HS-5 (cell line): Measurements from ENCODE around the gene FRS2.
A peak's percentile ranks its signal among the peaks of the same experiment; 100 is the strongest.

ENCODE experiments used
- DNase-seq: peaks from one replicate; pipeline ENCODE4 v3.0.0-alpha.2; 2012; ENCODE audit warnings: low read depth

FRS2 gene

GRCh38 chr12:69464428-69464827, 5.8 kb upstream of the FRS2 start:
- DNase-seq: no peak

GRCh38 chr12:69466867-69467266, 3.3 kb upstream of the FRS2 start:
- DNase-seq: no peak

- DNase-seq: no peak
Measured at GRCh38 chr12:69467366-69467765, 2.8 kb upstream of the FRS2 start.

GRCh38 chr12:69468237-69469026, 1.8 kb upstream of the FRS2 start:
- no peak for DNase-seq

- no peak for DNase-seq
Measured at GRCh38 chr12:69469854-69470188, 367 bp upstream of the FRS2 start.

GRCh38 chr12:69471076-69471430, 865 bp downstream of the FRS2 start:
- no peak for DNase-seq

- no peak for DNase-seq
Measured at GRCh38 chr12:69471667-69472385, 1.6 kb downstream of the FRS2 start.

- no peak for DNase-seq
Measured at GRCh38 chr12:69473262-69473661, 3.1 kb downstream of the FRS2 start.

GRCh38 chr12:69474456-69474855, 4.3 kb downstream of the FRS2 start:
- DNase-seq: no peak

GRCh38 chr12:69475237-69475975, 5.2 kb downstream of the FRS2 start:
- no peak for DNase-seq

DNA sequence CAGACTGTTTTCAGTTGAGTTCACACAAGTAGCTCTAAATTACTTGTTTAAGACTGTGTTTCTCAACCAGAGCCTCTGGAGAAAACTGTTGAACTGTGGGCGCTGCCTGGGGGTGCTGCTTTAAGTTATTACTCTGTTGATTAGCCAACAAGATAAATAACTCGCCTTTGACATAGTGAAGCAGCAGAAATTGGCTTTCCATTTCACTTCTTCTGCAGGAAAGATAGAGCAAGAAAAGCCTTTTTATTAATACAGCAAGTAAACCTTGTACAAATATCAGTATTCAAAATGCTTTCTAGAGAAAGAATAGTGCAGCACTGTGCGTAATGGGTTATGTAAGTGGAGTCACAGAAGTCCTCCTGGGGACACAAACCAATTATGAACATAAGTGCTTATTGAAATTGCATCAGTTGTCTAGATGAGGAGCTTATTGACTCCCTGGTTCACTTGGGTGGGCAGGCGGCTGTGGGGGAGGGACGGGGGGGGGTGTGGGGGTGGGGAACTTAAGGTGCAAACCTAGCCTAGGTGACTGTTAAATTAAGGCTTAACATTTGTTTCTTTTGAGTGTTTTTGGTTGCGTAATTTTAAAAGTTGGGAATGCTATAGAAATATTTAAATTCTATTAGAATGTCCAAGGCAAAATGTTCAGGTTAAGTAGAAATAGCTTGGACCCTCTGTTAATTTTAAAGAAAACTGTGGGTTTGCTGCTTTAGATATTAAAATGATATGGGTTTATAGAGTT, 6.3 kb downstream of the FRS2 start:
- DNase-seq: no peak

DNA sequence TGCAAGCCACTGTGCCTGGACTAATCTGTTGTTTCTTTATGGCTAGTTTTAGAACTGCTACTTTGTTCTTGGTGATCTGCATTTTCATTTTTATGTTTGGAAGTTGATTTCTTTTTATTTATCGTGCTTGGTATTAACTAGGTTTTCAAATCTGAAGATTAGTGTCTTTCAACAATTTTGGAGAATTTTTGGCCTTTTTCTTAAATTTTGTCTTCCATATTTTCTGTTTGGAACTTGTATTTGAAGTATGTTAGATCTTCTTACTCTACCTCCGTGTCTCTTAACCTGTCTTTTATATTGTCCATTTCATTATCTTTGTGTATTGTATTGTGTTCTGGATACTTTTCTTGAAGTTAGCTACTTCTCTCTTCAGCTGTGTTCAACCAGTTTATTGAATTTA, 9.5 kb downstream of the FRS2 start:
- no peak for DNase-seq

DNA sequence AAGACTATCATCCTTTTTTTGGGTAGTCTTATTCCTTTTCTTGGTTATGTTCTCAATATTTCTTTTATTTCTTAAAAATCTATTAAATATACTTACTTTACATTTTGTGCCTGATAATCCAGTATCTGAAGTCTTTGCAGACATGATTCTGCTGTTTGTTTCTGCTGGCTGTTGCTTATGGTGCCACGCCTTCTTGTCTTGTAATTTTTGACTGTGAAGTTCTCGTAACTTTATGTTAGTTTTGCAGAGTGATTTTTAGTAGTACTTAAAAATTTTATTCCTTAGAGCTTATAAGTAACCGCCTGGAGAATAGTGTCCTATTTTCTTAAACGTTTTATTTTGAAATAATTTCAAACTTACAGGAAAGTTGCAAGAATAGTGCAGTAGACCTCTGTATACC, 10.5 kb downstream of the FRS2 start:
- DNase-seq: no peak

- DNase-seq: no peak
Measured at GRCh38 chr12:69481133-69481532, 10.9 kb downstream of the FRS2 start.

DNA sequence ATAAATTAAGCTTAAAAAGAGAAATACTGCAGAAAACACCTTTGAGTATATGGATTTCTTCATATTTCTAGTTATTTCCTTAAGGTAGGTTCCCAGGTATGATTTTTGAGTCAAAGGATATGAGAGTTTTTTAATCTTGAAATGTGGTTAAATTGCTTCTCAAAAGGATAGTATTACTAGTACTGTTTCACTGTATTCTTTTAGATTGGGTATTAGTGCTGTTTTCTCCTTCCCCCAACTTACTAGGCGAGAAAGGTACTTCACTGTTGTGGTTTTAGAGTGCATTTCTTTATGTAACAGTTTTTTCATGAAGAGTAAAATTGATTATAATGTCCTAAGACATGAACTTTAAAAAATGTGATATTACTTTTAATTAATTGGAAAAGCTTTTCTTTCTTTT, 13.5 kb downstream of the FRS2 start:
- no peak for DNase-seq

- no peak for DNase-seq
Measured at GRCh38 chr12:69484428-69484827, 14.2 kb downstream of the FRS2 start.

DNA sequence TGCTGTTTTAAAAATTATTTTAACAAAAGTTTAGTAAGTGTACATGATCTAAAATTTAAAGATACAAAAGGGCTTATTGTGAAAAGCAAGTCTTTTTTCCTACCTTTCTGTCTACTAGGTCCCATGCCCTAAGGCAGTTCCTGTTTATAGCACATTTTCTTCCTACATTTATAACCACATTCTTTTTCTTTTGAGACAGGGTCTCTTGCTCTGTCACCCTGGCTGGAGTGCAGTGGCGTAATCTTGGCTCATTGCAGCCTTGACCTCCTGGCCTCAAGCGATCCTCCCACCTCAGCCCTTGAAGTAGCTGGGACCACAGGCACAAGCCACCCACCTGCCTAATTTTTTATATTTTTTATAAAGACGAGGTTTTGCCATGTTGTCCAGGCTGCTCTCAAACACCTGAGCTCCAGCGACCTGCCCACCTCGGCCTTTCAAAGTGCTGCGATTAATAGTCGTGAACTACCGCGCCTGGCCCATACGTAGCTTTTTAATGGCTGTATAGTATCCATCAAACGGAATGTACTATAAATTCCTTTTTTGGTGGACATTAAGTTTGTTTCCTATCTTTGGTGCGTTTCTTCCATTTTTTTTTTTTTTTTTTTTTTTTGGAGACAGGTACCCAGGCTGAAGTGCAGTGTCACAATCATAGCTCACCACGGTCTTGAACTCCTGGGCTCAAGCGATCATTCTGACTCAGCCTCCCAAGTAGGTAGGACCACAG, 20.9 kb downstream of the FRS2 start:
- no peak for DNase-seq

DNA sequence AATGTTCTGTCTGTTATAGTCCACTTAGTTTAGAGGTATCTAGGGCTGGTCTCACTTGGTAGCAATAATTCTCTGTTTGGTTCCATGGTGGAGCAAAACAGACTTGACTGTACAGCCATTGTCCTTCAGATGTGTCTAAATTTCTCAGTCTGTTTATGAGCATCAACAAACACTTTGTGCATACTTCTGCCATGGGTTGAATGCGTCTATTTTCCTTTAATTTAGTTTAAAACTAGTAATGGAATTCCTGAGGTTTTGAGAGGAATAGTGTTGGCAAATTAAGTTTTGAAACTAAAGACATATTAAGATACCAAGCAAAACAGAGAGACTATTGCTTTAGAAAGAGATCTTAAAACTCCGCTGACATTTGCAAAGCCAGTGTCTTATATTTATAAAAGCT, 22.6 kb downstream of the FRS2 start:
- no peak for DNase-seq

DNA sequence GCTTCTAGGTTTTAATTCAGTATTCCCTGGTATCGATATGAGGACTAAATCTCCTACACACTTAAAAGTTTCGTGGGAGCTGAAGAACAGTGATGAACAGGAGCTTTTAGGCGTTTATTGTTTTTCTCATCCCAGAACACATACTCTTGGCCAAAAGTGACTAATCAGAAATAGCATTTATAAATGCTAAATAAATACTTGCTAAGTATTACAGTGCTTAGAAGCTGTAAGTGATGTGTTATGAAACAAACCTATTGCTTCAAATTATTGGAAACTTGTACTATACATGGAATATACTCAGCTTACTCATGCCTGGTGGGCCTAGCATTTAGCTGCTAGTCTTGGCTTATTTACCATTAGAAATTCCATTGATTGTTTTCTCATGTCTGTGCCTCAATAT, 24.9 kb downstream of the FRS2 start:
- DNase-seq: no peak

DNA sequence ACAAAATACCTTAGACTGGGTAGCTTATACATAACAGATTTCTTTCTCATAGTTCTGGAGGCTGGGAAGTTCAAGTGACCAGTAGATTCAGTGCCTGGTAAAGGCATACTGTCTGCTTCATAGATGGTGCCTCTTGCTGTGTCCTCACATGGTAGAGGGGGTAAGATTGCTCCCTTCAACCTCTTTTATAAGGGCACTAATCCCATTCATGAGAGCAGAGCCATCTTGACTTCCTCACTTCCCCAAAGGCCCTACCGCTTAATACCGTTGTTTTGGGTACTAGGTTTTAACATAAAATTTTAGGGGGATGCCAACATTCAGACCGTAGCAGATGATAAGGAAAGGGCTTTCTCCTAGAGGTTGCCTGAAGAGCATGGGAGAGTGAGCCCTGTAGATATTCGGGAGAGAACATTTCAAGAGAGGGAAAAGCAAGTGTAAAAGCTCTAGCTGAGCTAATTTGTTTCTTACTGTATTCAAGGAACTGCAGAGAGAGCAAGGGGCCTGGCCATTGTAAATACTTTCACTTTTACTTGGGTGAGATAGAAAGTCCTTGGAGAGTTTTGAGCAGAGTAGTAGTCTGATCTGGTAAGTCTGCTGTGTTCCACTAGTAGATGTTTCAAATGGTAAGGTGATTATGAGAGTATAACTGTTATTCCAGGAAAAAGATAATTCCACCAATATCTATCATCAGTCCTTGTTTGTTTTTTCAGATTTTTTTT, 27.3 kb downstream of the FRS2 start:
- DNase-seq: no peak

GRCh38 chr12:69500631-69501030, 30.4 kb downstream of the FRS2 start:
- peak; percentile 42 for DNase-seq
